ENCODE measurements around the gene KRT81.

GRCh38 chr12:52248541-52249461 lies 42.5 kb downstream of the KRT81 start:
- no peak for TF ChIP-seq POLR2A (IDR thresholded peaks at IDR 0.05)
- TF ChIP-seq CTCF (IDR thresholded peaks at IDR 0.05 in 4 of 5, conservative IDR thresholded peaks at IDR 0.05 in 1 of 5) = no peak
